IMR-90 (cell line): ENCODE measurements around the gene DNAH9. TPM values are rescaled to one million over a fixed set of nuclear protein-coding genes. Genes with fewer than 3 reads are reported as not detected.

Source experiments
- ATAC-seq: fragments of 200-7000 bp; cut with Tn5 transposase; 2 replicates; pipeline ENCODE4 v1.9.1; 2020; ENCODE audit warnings: low read depth, mild to moderate bottlenecking, moderate library complexity
- BruUV-seq: library from RNA; stranded (reverse); fragments of 400-500 nt; replicated peaks from 2 replicates; lab custom pipeline; 2021; lab: Mats Ljungman, UMichigan
- CTCF ChIA-PET: fragments of 300-600 bp; formaldehyde crosslinking; extraction: SDS; loops from one replicate; lab custom pipeline; 2021; ENCODE audit warnings: antibody characterized with exemption; lab: Yijun Ruan, JAX
- POLR2A ChIA-PET: fragments of 300-600 bp; sonication (Branson Sonifier 250); formaldehyde crosslinking; loops from one replicate; lab custom pipeline; 2022; ENCODE audit warnings: antibody characterized with exemption; ENCODE audit not compliant: unreplicated experiment; lab: Charles Lee
- DNase-seq: peaks from one replicate; pipeline ENCODE4 v3.0.0; 2013
- H2AFZ ChIP-seq: replicated peaks from 2 replicates; pipeline ENCODE3; 2013; ENCODE audit warnings: low read length, mild to moderate bottlenecking; ENCODE audit not compliant: poor library complexity
- H2AK5ac ChIP-seq: 2 replicates; pipeline ENCODE4 v1.6.1; 2013; ENCODE audit warnings: low read depth, low read length, inconsistent platforms
- H2AK9ac ChIP-seq: replicated peaks from 2 replicates; pipeline ENCODE3; 2013; ENCODE audit warnings: mild to moderate bottlenecking, low read depth, low read length, moderate library complexity; ENCODE audit not compliant: poor library complexity
- H2BK120ac ChIP-seq: 2 replicates; pipeline ENCODE4 v1.6.1; 2013; ENCODE audit warnings: low read depth, low read length, inconsistent platforms
- H2BK15ac ChIP-seq: 3 replicates; pipeline ENCODE4 v1.6.1; 2013; ENCODE audit warnings: low read depth, low read length, inconsistent platforms
- H2BK20ac ChIP-seq: 2 replicates; pipeline ENCODE4 v1.6.1; 2013; ENCODE audit warnings: low read depth, mild to moderate bottlenecking, inconsistent platforms, low read length, moderate library complexity
- H2BK5ac ChIP-seq: 2 replicates; pipeline ENCODE4 v1.6.1; 2013; ENCODE audit warnings: mild to moderate bottlenecking, low read depth, low read length, inconsistent platforms; ENCODE audit not compliant: poor library complexity, severe bottlenecking
- H3K14ac ChIP-seq: replicated peaks from 2 replicates; pipeline ENCODE4 v1.6.1; 2013; ENCODE audit warnings: low read depth, low read length, inconsistent platforms
- H3K18ac ChIP-seq: 2 replicates; pipeline ENCODE4 v1.6.1; 2013; ENCODE audit warnings: low read depth, low read length, control low read depth
- H3K23ac ChIP-seq: 2 replicates; pipeline ENCODE4 v1.6.1; 2013; ENCODE audit warnings: low read depth, low read length, inconsistent platforms
- H3K27ac ChIP-seq: 2 replicates; pipeline ENCODE4 v1.5.1; 2013; ENCODE audit warnings: mild to moderate bottlenecking, control low read depth, low read length; ENCODE audit not compliant: insufficient read depth
- H3K27me3 ChIP-seq: 2 replicates; pipeline ENCODE4 v1.6.1; 2013; ENCODE audit warnings: low read length; ENCODE audit not compliant: control insufficient read depth, insufficient read depth
- H3K36me3 ChIP-seq: 2 replicates; pipeline ENCODE4 v1.6.1; 2013; ENCODE audit warnings: low read length, mixed read lengths; ENCODE audit not compliant: control insufficient read depth, insufficient read depth
- H3K4ac ChIP-seq: 2 replicates; pipeline ENCODE4 v1.6.1; 2013; ENCODE audit warnings: low read depth, low read length, inconsistent platforms
- H3K4me1 ChIP-seq: 2 replicates; pipeline ENCODE4 v1.6.1; 2013; ENCODE audit warnings: low read length, mixed read lengths; ENCODE audit not compliant: control insufficient read depth, insufficient read depth
- H3K4me2 ChIP-seq: 2 replicates; pipeline ENCODE4 v1.6.1; 2013; ENCODE audit warnings: low read depth, mild to moderate bottlenecking, control low read depth, low read length, moderate library complexity
- H3K4me3 ChIP-seq: 2 replicates; pipeline ENCODE4 v1.5.1; 2013; ENCODE audit warnings: low read depth, mild to moderate bottlenecking, control low read depth, low read length, moderate library complexity; ENCODE audit not compliant: insufficient read depth
- H3K56ac ChIP-seq: 2 replicates; pipeline ENCODE4 v1.6.1; 2013; ENCODE audit warnings: low read length, inconsistent platforms; ENCODE audit not compliant: insufficient read depth; ENCODE audit errors: extremely low read depth
- H3K79me1 ChIP-seq, 2 experiments: 2 replicates each; pipeline ENCODE4 v1.6.1; 2013; ENCODE audit warnings: low read length in 2 of 2, inconsistent platforms in 1 of 2, low read depth in 1 of 2
- H3K9ac ChIP-seq: 2 replicates; pipeline ENCODE4 v1.6.1; 2013; ENCODE audit warnings: low read depth, low read length, control low read depth
- H3K9me1 ChIP-seq: 2 replicates; pipeline ENCODE4 v1.6.1; 2013; ENCODE audit warnings: low read length, inconsistent platforms; ENCODE audit not compliant: insufficient read depth
- H3K9me3 ChIP-seq: 2 replicates; pipeline ENCODE4 v1.6.1; 2013; ENCODE audit warnings: low read length; ENCODE audit not compliant: control insufficient read depth, insufficient read depth
- H4K20me1 ChIP-seq: 2 replicates; pipeline ENCODE4 v1.6.1; 2013; ENCODE audit warnings: low read length, inconsistent platforms; ENCODE audit not compliant: insufficient read depth
- H4K5ac ChIP-seq: 2 replicates; pipeline ENCODE4 v1.6.1; 2013; ENCODE audit warnings: mild to moderate bottlenecking, low read depth, low read length, control low read depth
- H4K8ac ChIP-seq, 2 experiments: 2 replicates each; pipeline ENCODE4 v1.6.1; 2013; ENCODE audit warnings: low read depth in 2 of 2, low read length in 2 of 2, control low read depth in 1 of 2, inconsistent platforms in 1 of 2
- H4K91ac ChIP-seq: 2 replicates; pipeline ENCODE4 v1.6.1; 2013; ENCODE audit warnings: low read depth, low read length, inconsistent platforms; ENCODE audit not compliant: insufficient read depth
- FOS ChIP-seq: fragments of 150-350 bp; IDR thresholded peaks from 2 replicates; pipeline ENCODE4 v1.6.1; 2016; ENCODE audit warnings: low read depth, low read length
- MAFK ChIP-seq: IDR thresholded peaks from 2 replicates; pipeline ENCODE4 v1.6.1; 2012; ENCODE audit warnings: low read depth, low read length, improper control_type of control experiment
- MAZ ChIP-seq: IDR thresholded peaks from 2 replicates; pipeline ENCODE4 v1.6.1; 2012; ENCODE audit warnings: low read depth, mild to moderate bottlenecking, low read length, improper control_type of control experiment, moderate library complexity, borderline replicate concordance
- RAD21 ChIP-seq: IDR thresholded peaks from 2 replicates; pipeline ENCODE4 v1.6.1; 2012; ENCODE audit warnings: low read length, improper control_type of control experiment
- RCOR1 ChIP-seq: IDR thresholded peaks from 2 replicates; pipeline ENCODE4 v1.6.1; 2012; ENCODE audit warnings: mild to moderate bottlenecking, low read length, improper control_type of control experiment; ENCODE audit not compliant: insufficient replicate concordance
- SMC3 ChIP-seq: fragments of 150-350 bp; IDR thresholded peaks from 2 replicates; pipeline ENCODE4 v1.6.1; 2016; ENCODE audit warnings: low read depth, mild to moderate bottlenecking, antibody characterized with exemption, low read length, moderate library complexity
- WGBS, 2 experiments: methylation state at CpG; one replicate each; pipeline versions ENCODE4 v1.1.5 to v1.1.7; 2013; ENCODE audit warnings: missing lambda C conversion rate in 2 of 2; ENCODE audit not compliant: insufficient read length in 1 of 2; ENCODE audit errors: extremely low coverage in 2 of 2; 5-methylcytosine and 5-hydroxymethylcytosine counted together
- dilution Hi-C: fragments of 300-500 bp; cut with HindIII; formaldehyde crosslinking; loops from one replicate; pipeline ENCODE4 v1.14.3; 2018; ENCODE audit warnings: low sequenced_read_pairs; ENCODE audit not compliant: unreplicated experiment
- in situ Hi-C: fragments of 300-500 bp; cut with MboI; formaldehyde crosslinking; loops from 3 replicates; pipeline ENCODE4 v1.14.3; 2019; ENCODE audit warnings: low sequenced_read_pairs, inconsistent platforms, mixed read lengths
- intact Hi-C: fragments of 100-400 bp; cut with micrococcal nuclease; formaldehyde crosslinking; loops from 2 replicates; pipeline ENCODE4 v1.10.0; 2022
- polyA plus RNA-seq, 3 experiments: library from polyadenylated mRNA; depleted of rRNA; stranded (reverse); fragments of >200 nt; gene quantifications; 2 replicates each; pipeline ENCODE4 v1.2.3, GENCODE V29; 2012; ENCODE audit warnings: low replicate concordance in 1 of 3
- total RNA-seq: library from RNA; depleted of rRNA; stranded (reverse); fragments of >200 nt; gene quantifications from 2 replicates; pipeline ENCODE4 v1.2.3, GENCODE V29; 2012
- TF ChIP-seq, protein P1 (sequence below): fragments of 150-350 bp; IDR thresholded peaks from 2 replicates; pipeline ENCODE4 v1.6.1; 2017; ENCODE audit warnings: mild to moderate bottlenecking, antibody characterized with exemption, low read length, low read depth
- TF ChIP-seq, protein P2 (sequence below): conservative IDR thresholded peaks from 2 replicates; pipeline ENCODE4 v1.5.1; 2012; ENCODE audit warnings: mild to moderate bottlenecking, low read depth, low read length, improper control_type of control experiment

DNAH9 gene
- total and polyA plus RNA-seq, 2 of the 4 experiments (the other 2 are of a cell fraction): not detected

DNA sequence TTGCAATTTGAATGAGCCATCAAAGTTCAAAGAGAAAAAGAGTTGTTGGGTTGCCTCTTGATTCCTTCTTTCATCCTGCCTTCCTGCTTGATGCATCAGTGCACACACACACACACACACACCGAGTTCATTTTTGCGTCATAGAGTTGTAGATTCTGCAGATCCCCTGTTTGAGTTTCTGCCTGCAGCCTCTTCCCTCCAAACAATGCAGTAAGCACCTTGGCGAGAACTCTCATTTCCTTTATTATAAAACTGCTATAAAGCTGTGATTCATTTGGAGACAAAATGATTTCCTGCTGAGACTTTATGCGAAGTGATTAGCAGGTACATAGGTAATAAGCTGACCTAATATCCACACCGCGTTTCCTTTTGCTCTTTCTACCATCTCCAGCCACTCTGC, 26.7 kb downstream of the DNAH9 start:
- in situ Hi-C loops (no loop called here), dilution Hi-C loops (no loop called here), intact Hi-C loops (no loop called here)
- Histone ChIP-seq H3K79me1 (no peaks in the 10 kb centered on the region), H2AFZ (no peak overlapping the region), H4K91ac (no peak overlapping the region), H3K18ac (no peak overlapping the region), H2BK20ac (no peak overlapping the region), H3K9me3 (peaks cover 21% of the 10 kb centered on the region), H2AK5ac (no peak overlapping the region), H3K9ac (no peak overlapping the region), H3K4me3 (no peak overlapping the region), H4K8ac (no peak overlapping the region), H4K5ac (no peak overlapping the region), H2AK9ac (no peak overlapping the region), H2BK15ac (no peak overlapping the region), H3K4ac (no peak overlapping the region), H3K4me1 (no peaks in the 10 kb centered on the region), H3K56ac (no peak overlapping the region), H4K20me1 (no peaks in the 10 kb centered on the region), H2BK120ac (no peak overlapping the region), H3K23ac (no peak overlapping the region), H3K9me1 (no peaks in the 10 kb centered on the region), H3K27ac (no peak overlapping the region), H3K27me3 (no peaks in the 10 kb centered on the region), H3K36me3 (no peaks in the 10 kb centered on the region), H3K14ac (no peak overlapping the region), H2BK5ac (no peak overlapping the region), H3K4me2 (no peak overlapping the region)
- WGBS, 2 experiments: 67% methylated on average over 2 of the region's 6 CpGs; no CpG with 5 or more reads in 1 of the 2 experiments
- no peak for DNase-seq
- BruUV-seq: no TSS peak
- no peak for ATAC-seq
- ChIA-PET POLR2A (no interaction called here), CTCF (no interaction called here)
- TF ChIP-seq, protein P1, sequence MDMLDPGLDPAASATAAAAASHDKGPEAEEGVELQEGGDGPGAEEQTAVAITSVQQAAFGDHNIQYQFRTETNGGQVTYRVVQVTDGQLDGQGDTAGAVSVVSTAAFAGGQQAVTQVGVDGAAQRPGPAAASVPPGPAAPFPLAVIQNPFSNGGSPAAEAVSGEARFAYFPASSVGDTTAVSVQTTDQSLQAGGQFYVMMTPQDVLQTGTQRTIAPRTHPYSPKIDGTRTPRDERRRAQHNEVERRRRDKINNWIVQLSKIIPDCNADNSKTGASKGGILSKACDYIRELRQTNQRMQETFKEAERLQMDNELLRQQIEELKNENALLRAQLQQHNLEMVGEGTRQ: no peak
- TF ChIP-seq SMC3: no peak
- TF ChIP-seq RAD21: no peak
- no peak for TF ChIP-seq MAZ
- no peak for TF ChIP-seq FOS
- TF ChIP-seq RCOR1: no peak
- TF ChIP-seq, protein P2, sequence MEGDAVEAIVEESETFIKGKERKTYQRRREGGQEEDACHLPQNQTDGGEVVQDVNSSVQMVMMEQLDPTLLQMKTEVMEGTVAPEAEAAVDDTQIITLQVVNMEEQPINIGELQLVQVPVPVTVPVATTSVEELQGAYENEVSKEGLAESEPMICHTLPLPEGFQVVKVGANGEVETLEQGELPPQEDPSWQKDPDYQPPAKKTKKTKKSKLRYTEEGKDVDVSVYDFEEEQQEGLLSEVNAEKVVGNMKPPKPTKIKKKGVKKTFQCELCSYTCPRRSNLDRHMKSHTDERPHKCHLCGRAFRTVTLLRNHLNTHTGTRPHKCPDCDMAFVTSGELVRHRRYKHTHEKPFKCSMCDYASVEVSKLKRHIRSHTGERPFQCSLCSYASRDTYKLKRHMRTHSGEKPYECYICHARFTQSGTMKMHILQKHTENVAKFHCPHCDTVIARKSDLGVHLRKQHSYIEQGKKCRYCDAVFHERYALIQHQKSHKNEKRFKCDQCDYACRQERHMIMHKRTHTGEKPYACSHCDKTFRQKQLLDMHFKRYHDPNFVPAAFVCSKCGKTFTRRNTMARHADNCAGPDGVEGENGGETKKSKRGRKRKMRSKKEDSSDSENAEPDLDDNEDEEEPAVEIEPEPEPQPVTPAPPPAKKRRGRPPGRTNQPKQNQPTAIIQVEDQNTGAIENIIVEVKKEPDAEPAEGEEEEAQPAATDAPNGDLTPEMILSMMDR: no peak
- TF ChIP-seq MAFK: no peak
